Colonic mucosa (tissue), 4 donors: Measurements from ENCODE around the gene FRMD3. TPM values are rescaled to one million over a fixed set of nuclear protein-coding genes. Genes with fewer than 3 reads are reported as not detected.
A peak's percentile ranks its signal among the peaks of the same experiment; 100 is the strongest.

Experiments used
- DNase-seq: peaks from one replicate; pipeline ENCODE4 v3.0.0-alpha.2; 2020
- H3K27ac ChIP-seq: fragments of 200-600 bp; one replicate; pipeline ENCODE4 v1.8.0; 2021
- H3K27me3 ChIP-seq: fragments of 200-600 bp; one replicate; pipeline ENCODE4 v1.8.0; 2021
- H3K36me3 ChIP-seq: fragments of 200-600 bp; one replicate; pipeline ENCODE4 v1.8.0; 2021
- H3K4me1 ChIP-seq: fragments of 200-600 bp; one replicate; pipeline ENCODE4 v1.8.0; 2021; ENCODE audit warnings: mild to moderate bottlenecking
- H3K4me3 ChIP-seq: fragments of 200-600 bp; one replicate; pipeline ENCODE4 v1.8.0; 2021
- H3K9ac ChIP-seq, 2 donors: one replicate each; pipeline ENCODE4 v1.7.0; 2013; ENCODE audit warnings: control low read depth in 2 of 2, low read depth in 2 of 2, low read length in 2 of 2
- H3K9me3 ChIP-seq: fragments of 200-600 bp; one replicate; pipeline ENCODE4 v1.8.0; 2021
- intact Hi-C: fragments of 100-400 bp; cut with DNase I; formaldehyde crosslinking; loops from one replicate; pipeline ENCODE4 v1.14.1; 2022
- total RNA-seq, 2 donors: library from RNA; stranded (reverse); fragmentation: NEBNext Ultra II Directional in 1 of 2; extraction: Animal tissue kit (Norgen Biotek cat#: 25700) in 1 of 2; gene quantifications; one replicate each; pipeline ENCODE4 v1.2.1, GENCODE V29; 2021
- TF ChIP-seq, protein P1 (sequence below): fragments of 200-600 bp; IDR thresholded peaks from one replicate; pipeline ENCODE4 v1.8.0; 2022; ENCODE audit warnings: antibody characterized with exemption, mild to moderate bottlenecking
- donor health status: healthy.
- donor health status: DM: no; HTN: no; CAD: no.
- donor health status: DM: no; HTN: no; CAD: no.

Gene FRMD3
- 10 to 100 TPM; 14.7 to 21.3 TPM for total RNA-seq

DNA sequence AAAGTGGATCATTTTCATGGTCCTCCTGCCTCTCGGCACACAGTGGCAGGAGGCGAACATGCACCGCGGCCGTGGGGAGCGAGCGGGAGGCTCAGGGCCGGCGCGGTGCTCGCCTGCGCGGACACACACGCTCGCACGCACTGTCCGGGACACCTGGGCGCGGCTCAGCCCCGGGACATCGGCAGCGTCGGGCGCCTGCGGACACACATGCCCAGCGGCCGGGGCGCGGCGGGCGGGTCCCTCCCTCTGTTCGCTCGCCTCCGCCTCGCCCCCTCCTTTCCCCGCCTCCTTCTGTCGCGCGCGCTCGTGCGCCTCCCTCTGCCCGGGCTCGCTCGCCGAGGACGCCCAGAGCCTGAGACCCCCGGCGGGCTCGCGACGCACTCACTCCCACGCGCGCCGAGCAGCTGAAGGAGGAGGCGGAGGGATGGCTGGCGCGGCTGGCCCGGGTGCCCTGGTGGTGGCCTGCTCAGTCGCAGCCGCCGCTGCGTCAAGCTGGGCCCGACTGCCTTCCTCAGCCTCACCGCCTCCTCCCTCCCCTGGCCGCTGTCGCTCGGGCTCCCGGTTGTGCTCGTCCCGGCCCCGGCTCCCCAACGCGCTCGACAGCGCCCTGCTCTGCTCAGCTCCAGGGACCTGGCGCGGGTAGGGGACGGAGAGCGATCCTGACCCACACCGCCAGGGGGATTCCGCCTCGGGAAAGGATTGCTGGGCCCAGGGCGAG lies at the start of gene FRMD3:
Gene FRMD3, minus strand, starts transcription at position 230 of the 718 bp plus-strand sequence. Its CDS starts 170 bp downstream, at position 60.
- peak; percentile 72 for DNase-seq
- Histone ChIP-seq H3K27ac (peak within 1 kb of the TSS; percentile 60), H3K4me3 (peak within 1 kb of the TSS; percentile 61), H3K9ac (peak within 1 kb of the TSS in 1 of 2 donors; percentile 66), H3K36me3 (no peaks in the 10 kb centered on the region), H3K9me3 (no peaks in the 10 kb centered on the region), H3K27me3 (peaks cover 14% of the 10 kb centered on the region), H3K4me1 (no peaks in the 10 kb centered on the region)
- TF ChIP-seq, protein P1, sequence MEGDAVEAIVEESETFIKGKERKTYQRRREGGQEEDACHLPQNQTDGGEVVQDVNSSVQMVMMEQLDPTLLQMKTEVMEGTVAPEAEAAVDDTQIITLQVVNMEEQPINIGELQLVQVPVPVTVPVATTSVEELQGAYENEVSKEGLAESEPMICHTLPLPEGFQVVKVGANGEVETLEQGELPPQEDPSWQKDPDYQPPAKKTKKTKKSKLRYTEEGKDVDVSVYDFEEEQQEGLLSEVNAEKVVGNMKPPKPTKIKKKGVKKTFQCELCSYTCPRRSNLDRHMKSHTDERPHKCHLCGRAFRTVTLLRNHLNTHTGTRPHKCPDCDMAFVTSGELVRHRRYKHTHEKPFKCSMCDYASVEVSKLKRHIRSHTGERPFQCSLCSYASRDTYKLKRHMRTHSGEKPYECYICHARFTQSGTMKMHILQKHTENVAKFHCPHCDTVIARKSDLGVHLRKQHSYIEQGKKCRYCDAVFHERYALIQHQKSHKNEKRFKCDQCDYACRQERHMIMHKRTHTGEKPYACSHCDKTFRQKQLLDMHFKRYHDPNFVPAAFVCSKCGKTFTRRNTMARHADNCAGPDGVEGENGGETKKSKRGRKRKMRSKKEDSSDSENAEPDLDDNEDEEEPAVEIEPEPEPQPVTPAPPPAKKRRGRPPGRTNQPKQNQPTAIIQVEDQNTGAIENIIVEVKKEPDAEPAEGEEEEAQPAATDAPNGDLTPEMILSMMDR = peak; percentile 61
- intact Hi-C loops = no loop called here

DNA sequence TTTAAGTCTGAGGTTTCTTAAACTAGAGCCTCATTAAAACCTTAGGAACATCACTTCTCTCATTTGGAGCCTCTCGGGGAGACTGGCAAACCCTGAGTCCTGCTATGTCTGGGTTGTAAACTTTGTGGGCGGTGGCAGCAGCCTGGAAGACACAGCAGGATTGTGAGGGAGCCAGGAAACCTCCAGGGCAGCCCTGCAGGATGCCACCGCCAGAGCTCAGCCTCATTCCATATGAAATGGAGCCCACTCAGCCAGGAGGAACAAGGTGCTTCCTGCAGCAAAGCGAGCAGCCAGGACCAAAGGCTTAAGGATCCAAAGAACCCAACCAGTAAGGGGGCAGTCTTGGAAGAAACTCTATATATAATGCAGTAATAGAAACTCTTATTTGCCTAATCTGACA lies 46.8 kb upstream of the FRMD3 start:
- DNase-seq = no peak
- no peaks in the 10 kb centered on the region for H3K4me1 ChIP-seq
- TF ChIP-seq, protein P1 = no peak

DNA sequence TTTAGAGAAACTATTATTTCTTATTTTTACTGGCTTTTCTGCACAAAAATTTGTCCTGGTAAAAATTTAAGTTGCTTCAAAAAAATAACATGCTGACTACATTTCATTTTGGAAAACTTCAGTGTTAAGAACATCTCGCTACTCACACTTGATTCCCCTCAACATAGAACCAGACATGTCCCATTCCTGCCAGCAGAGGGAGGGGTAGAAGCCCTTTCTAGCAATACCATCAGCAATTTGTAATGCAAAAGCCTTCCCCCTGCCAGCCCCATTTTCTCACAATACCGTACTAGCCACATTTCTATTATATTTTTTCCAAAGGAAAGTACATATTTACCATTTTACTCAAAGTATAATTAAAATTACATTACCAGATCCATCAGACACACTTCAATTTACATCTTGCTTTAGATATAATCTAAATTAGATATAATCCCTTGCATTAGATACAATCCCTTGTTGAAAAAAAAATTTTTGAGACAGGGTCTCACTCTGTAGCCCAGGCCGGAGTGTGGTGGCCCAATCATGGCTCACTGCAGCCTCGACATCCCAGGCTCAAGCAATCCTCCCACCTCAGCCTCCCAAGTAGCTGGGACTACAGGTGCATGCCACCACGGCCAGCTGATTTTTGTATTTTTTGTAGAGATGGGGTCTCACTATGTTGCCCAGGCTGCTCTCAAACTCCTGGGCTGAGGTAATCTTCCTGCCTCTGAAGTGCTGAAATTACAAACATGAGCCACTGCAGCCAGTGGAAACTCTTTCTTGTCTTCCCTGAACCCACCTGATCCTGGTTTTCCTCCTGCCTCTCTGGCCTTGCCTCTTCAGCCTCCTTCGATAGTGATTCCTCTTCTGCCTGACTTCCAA lies 45.2 kb upstream of the FRMD3 start:
- Histone ChIP-seq H3K4me3 (no peak overlapping the region), H3K36me3 (no peaks in the 10 kb centered on the region), H3K9me3 (no peaks in the 10 kb centered on the region), H3K27me3 (no peaks in the 10 kb centered on the region), H3K27ac (no peak overlapping the region), H3K9ac (no peak overlapping the region), H3K4me1 (no peaks in the 10 kb centered on the region)
- intact Hi-C loops = no loop called here
- TF ChIP-seq, protein P1 = peak; percentile 69
- DNase-seq = peak; percentile 32

More for the DNA sequence above, 46.8 kb upstream of the FRMD3 start:
- Histone ChIP-seq H3K27ac (no peak overlapping the region), H3K27me3 (no peaks in the 10 kb centered on the region), H3K9ac (no peak overlapping the region), H3K9me3 (no peaks in the 10 kb centered on the region), H3K36me3 (no peaks in the 10 kb centered on the region), H3K4me3 (no peak overlapping the region)
- intact Hi-C loops = no loop called here

DNA sequence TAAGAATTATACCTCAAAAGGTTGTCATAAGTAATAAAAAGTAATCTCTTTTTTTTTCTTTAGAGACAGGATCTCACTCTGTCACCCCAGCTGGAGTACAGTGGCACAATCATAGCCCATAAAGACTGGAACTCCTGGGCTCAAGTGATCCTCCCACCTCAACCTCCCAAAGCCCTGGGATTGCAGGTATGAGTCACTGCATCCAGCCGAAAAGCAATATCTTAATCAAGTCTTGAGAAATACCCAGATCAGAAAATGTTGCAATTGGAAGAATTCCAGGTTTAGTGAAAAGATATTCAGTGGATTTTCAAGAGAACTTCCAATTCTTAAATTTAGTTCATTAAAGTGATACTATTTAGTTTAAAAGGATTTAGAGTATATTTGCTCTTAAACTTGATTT lies 43.8 kb upstream of the FRMD3 start:
- Histone ChIP-seq H3K9me3 (no peaks in the 10 kb centered on the region), H3K27ac (no peak overlapping the region), H3K36me3 (no peaks in the 10 kb centered on the region), H3K27me3 (no peaks in the 10 kb centered on the region), H3K9ac (no peak overlapping the region), H3K4me1 (no peaks in the 10 kb centered on the region), H3K4me3 (no peak overlapping the region)
- intact Hi-C loops = no loop called here
- no peak for DNase-seq
- TF ChIP-seq, protein P1 = no peak

DNA sequence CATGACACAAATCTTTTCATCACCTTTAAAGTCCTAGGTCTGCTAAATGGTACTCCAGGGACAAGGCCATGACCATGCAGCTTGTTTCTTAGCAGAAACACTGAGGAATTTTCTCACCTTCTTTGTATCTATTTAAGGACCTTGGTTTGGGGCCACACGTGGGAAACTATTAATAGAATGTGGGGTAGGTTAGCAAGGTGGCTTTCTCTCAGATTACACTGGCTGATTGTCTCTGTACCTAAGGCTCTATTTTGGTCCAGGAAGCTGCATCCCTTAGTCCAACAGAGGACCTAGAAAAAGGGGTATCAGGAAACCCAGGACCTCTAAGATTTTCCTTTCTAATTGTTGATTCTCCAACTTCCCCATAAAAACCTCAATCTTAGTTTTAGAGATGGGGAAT lies 36.3 kb upstream of the FRMD3 start:
- Histone ChIP-seq H3K4me1 (no peaks in the 10 kb centered on the region), H3K9me3 (no peaks in the 10 kb centered on the region), H3K4me3 (no peak overlapping the region), H3K36me3 (no peaks in the 10 kb centered on the region), H3K27ac (no peak overlapping the region), H3K9ac (no peak overlapping the region), H3K27me3 (no peaks in the 10 kb centered on the region)
- DNase-seq = no peak
- TF ChIP-seq, protein P1 = no peak
- intact Hi-C loops = no loop called here
